HL-60 (cell line): Measurements from ENCODE around the gene IQGAP2.

Experiments
- CTCF ChIP-seq: IDR thresholded peaks from one replicate; pipeline ENCODE4 v1.5.1; 2011; ENCODE audit warnings: low read length, control low read depth, inconsistent platforms; ENCODE audit not compliant: insufficient read depth
- GABPA ChIP-seq: IDR thresholded peaks from 2 replicates; pipeline ENCODE4 v1.6.1; 2012; ENCODE audit warnings: low read depth
- POLR2AphosphoS5 ChIP-seq: IDR thresholded peaks from 2 replicates; pipeline ENCODE4 v1.6.1; 2012; ENCODE audit warnings: low read depth
- REST ChIP-seq: IDR thresholded peaks from 2 replicates; pipeline ENCODE4 v1.6.1; 2012; ENCODE audit warnings: low read depth; ENCODE audit not compliant: insufficient replicate concordance
- SPI1 ChIP-seq: IDR thresholded peaks from 2 replicates; pipeline ENCODE4 v1.6.1; 2012; ENCODE audit warnings: low read depth, mild to moderate bottlenecking, borderline replicate concordance

GRCh38 chr5:76378355-76378754 is 24.7 kb upstream of the IQGAP2 start:
- TF ChIP-seq CTCF (no peak), REST (no peak), GABPA (no peak), SPI1 (no peak), POLR2AphosphoS5 (no peak)
